ENCODE data around the gene CLEC2B.

The CLEC2B gene

GRCh38 chr12:9856151-9856550 is 13.0 kb downstream of the CLEC2B start:
- DNase-seq (ENCODE audit: insufficient read length, low spot score) = no peak
- no peak for FAIRE-seq
- no peak for TF ChIP-seq CTCF (IDR thresholded peaks at IDR 0.05; ENCODE audit: insufficient read depth, missing control alignments)

DNA sequence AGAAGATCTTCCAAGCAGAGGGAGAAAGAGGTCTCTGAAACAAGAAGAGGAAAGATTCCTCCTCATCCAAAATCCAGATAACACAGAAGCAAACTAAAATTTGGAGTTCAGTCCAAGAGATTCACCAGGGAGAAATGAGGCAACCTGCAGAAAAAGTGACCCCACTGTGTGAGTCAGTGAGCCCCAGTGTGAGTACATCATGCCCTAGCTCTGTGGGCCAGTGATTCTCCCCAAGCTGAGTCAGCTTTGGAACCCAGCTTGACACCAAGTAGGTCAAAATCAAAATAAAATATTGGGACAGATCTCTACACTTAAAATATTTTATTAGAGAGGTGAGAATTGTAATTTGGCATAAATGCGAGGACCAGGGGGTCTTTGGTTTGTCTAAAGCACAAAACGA is 17.2 kb downstream of the CLEC2B start:
- DNase-seq (ENCODE audit: insufficient read length, low spot score) (no peak), FAIRE-seq (no peak)
- TF ChIP-seq CTCF (IDR thresholded peaks at IDR 0.05; ENCODE audit: insufficient read depth, missing control alignments) = no peak

DNA sequence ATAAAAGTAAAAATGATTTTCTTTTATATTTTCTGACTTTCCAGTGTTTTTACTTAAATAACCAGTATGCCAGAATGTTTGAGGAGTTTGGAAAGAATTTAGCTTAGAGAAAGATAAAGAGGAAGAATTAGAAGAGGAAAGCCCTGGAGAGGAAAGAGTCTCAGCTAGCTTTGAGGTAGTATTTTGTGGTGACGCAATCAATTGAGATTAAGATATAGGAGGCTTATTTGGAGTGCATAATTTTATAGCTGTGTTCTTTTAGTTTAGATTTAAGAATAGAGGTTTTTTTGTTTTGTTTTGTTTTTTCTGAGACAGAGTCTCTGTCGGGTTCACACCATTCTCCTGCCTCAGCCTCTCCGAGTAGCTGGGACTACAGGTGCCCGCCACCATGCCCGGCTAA is 18.1 kb downstream of the CLEC2B start:
- FAIRE-seq (no peak), DNase-seq (ENCODE audit: insufficient read length, low spot score) (no peak)
- TF ChIP-seq CTCF (IDR thresholded peaks at IDR 0.05; ENCODE audit: insufficient read depth, missing control alignments) = no peak

GRCh38 chr12:9848899-9849298 is 20.3 kb downstream of the CLEC2B start:
- TF ChIP-seq CTCF (IDR thresholded peaks at IDR 0.05; ENCODE audit: insufficient read depth, missing control alignments) = no peak
- DNase-seq (ENCODE audit: insufficient read length, low spot score) = no peak
- FAIRE-seq = no peak

DNA sequence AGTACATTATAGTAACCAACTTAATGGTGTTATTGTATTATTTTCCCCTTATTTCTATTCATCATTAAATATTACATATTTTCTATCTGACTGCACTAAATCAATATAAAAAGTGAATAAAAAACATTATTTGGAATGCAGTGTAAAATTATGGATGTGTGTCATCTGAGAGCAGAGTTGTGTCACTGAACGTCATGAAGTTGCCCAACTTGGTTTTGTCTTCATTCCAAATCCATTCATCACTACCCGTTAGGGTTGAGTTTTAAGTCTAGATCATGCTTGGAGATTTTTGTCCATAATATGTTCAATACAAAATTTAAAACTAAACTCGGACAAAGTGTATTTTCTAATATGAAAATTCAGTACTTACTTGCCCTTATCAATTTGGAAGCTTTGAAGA is 25.7 kb downstream of the CLEC2B start:
- DNase-seq (ENCODE audit: insufficient read length, low spot score) (no peak), FAIRE-seq (no peak)
- TF ChIP-seq CTCF (IDR thresholded peaks at IDR 0.05; ENCODE audit: insufficient read depth, missing control alignments) = no peak

DNA sequence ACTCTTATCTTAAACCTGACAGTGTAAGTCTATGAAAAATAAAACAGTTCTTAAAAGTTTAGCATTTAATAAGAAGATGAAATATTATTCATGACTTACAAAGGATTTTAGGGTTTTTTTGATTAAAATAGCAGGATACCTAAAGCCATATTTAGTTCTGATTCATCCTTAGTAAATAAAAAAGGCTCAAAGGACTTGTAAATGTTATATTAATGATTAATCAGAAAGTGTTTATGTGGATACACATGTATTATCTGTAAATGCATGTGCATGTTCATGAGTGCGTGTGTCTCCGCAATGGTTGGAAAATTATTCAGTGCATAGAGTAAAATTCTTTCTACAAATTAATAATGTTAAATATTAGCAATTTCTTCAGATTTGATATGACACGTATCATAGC is 37.4 kb downstream of the CLEC2B start:
- FAIRE-seq (no peak), DNase-seq (ENCODE audit: insufficient read length, low spot score) (no peak)
- no peak for TF ChIP-seq CTCF (IDR thresholded peaks at IDR 0.05; ENCODE audit: insufficient read depth, missing control alignments)

GRCh38 chr12:9829982-9830381 is 39.2 kb downstream of the CLEC2B start:
- no peak for TF ChIP-seq CTCF (IDR thresholded peaks at IDR 0.05; ENCODE audit: insufficient read depth, missing control alignments)
- FAIRE-seq = no peak
- no peak for DNase-seq (ENCODE audit: insufficient read length, low spot score)
